PC-3 (cell line): ENCODE measurements around the gene LINGO4. TPM values are rescaled to one million over a fixed set of nuclear protein-coding genes. Genes with fewer than 3 reads are reported as not detected.

Experiments
- ATAC-seq: fragments of 200-7000 bp; cut with Tn5 transposase; 2 replicates; pipeline ENCODE4 v1.9.1; 2020; ENCODE audit warnings: mild to moderate bottlenecking, moderate library complexity
- BruUV-seq: library from RNA; stranded (reverse); fragments of 400-500 nt; replicated peaks from 2 replicates; lab custom pipeline; 2021; lab: Mats Ljungman, UMichigan
- CTCF ChIA-PET: fragments of 300-600 bp; sonication (Branson Sonifier 250); formaldehyde crosslinking; loops from one replicate; lab custom pipeline; 2022; ENCODE audit warnings: antibody characterized with exemption; lab: Charles Lee
- POLR2A ChIA-PET: fragments of 300-600 bp; sonication (Branson Sonifier 250); formaldehyde crosslinking; loops from one replicate; lab custom pipeline; 2022; ENCODE audit warnings: antibody characterized with exemption; ENCODE audit not compliant: unreplicated experiment; lab: Charles Lee
- DNase-seq: peaks from one replicate; pipeline ENCODE4 v3.0.0-alpha.2; 2015
- H2AFZ ChIP-seq: fragments of 300-600 bp; sonication (generic); 2 replicates; pipeline ENCODE4 v1.6.0; 2016; ENCODE audit warnings: antibody characterized with exemption, low read length
- H3F3A ChIP-seq: fragments of 300-600 bp; sonication (generic); one replicate; pipeline ENCODE4 v1.6.0; 2017; ENCODE audit warnings: antibody characterized with exemption, low read length, control low read depth, mild to moderate bottlenecking; ENCODE audit not compliant: unreplicated experiment
- H3K27ac ChIP-seq: fragments of 300-600 bp; sonication (generic); 2 replicates; pipeline ENCODE4 v1.5.1; 2016; ENCODE audit warnings: mild to moderate bottlenecking, low read length
- H3K27me3 ChIP-seq: fragments of 300-600 bp; sonication (generic); 2 replicates; pipeline ENCODE4 v1.6.1; 2016; ENCODE audit warnings: low read length, mixed read lengths
- H3K36me3 ChIP-seq: fragments of 300-600 bp; sonication (generic); 2 replicates; pipeline ENCODE4 v1.6.1; 2016; ENCODE audit warnings: low read depth, mixed run types, low read length, mixed read lengths
- H3K4me1 ChIP-seq: fragments of 300-600 bp; sonication (generic); 2 replicates; pipeline ENCODE4 v1.5.1; 2016; ENCODE audit warnings: low read length; ENCODE audit not compliant: insufficient read depth
- H3K4me2 ChIP-seq: fragments of 300-600 bp; sonication (generic); 2 replicates; pipeline ENCODE4 v1.6.0; 2016; ENCODE audit warnings: low read length
- H3K4me3 ChIP-seq: fragments of 300-600 bp; sonication (generic); 2 replicates; pipeline ENCODE4 v1.5.1; 2016; ENCODE audit warnings: mild to moderate bottlenecking, low read length, mixed read lengths
- H3K79me2 ChIP-seq: fragments of 300-600 bp; sonication (generic); 2 replicates; pipeline ENCODE4 v1.6.1; 2017; ENCODE audit warnings: low read length, mixed read lengths
- H3K9ac ChIP-seq: fragments of 300-600 bp; sonication (generic); 2 replicates; pipeline ENCODE4 v1.6.0; 2016; ENCODE audit warnings: mild to moderate bottlenecking, low read length
- H3K9me2 ChIP-seq: fragments of 300-600 bp; sonication (generic); replicated peaks from 2 replicates; pipeline ENCODE4 v1.6.1; 2016; ENCODE audit warnings: mixed run types, low read length, mixed read lengths
- H3K9me3 ChIP-seq: fragments of 300-600 bp; sonication (generic); 2 replicates; pipeline ENCODE4 v1.6.1; 2016; ENCODE audit warnings: low read length, mixed read lengths
- H4K20me1 ChIP-seq: fragments of 300-600 bp; sonication (generic); 2 replicates; pipeline ENCODE4 v1.6.1; 2016; ENCODE audit warnings: low read length, mixed read lengths
- EZH2 ChIP-seq: fragments of 300-600 bp; sonication (generic); IDR thresholded peaks from one replicate; pipeline ENCODE4 v1.6.1; 2017; ENCODE audit warnings: antibody characterized with exemption, mild to moderate bottlenecking, low read length; ENCODE audit not compliant: unreplicated experiment
- EZH2phosphoT487 ChIP-seq: fragments of 300-600 bp; sonication (generic); IDR thresholded peaks from 2 replicates; pipeline ENCODE4 v1.6.1; 2018; ENCODE audit warnings: mild to moderate bottlenecking, antibody characterized with exemption, low read length, borderline replicate concordance
- intact Hi-C: fragments of 100-400 bp; cut with micrococcal nuclease; formaldehyde crosslinking; loops from 2 replicates; pipeline ENCODE4 v1.9.0; 2023
- total RNA-seq: library from RNA; depleted of rRNA; stranded (reverse); fragments of >200 nt; gene quantifications from 2 replicates; pipeline ENCODE4 v1.2.3, GENCODE V29; 2014
- TF ChIP-seq, protein P1 (sequence below): fragments of 300-600 bp; sonication (generic); conservative IDR thresholded peaks from 2 replicates; pipeline ENCODE4 v1.5.1; 2017; ENCODE audit warnings: antibody characterized with exemption, low read depth, mild to moderate bottlenecking, low read length

LINGO4 gene
- total RNA-seq, 1 experiment from 2014 or later, result not detected

DNA sequence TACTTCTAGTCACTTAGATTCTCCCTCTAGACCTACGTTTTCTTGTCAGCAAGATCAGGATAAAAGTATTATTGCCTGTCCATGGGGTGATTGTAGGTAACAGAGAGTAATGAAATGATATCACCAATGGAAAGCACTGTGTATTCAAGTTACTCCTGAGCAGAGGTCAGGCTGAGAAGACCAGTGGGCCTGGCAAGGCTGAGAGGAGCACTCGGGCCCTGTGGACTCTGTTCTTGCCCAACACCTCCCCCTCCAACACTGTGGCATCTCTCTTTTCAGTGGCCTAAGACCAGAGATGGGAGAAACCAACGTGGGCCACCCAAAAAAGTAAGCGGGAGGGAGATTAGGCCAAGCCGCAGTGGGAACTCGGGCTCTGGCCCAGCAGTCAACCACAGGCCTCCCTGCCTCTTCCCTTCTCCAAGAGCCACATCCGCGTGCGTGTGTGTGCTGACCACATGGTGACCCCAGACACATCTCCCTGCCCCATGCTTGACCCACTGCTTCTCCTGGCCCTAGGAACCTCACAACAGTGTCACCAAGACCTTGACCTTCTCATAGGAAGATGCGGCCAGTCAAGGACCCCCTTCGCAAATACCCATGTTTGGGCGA, 14.1 kb upstream of the LINGO4 start:
- intact Hi-C loops, result no loop called here
- POLR2A ChIA-PET, result no interaction called here
- Histone ChIP-seq H3K27ac (no peak overlapping the region), H3K36me3 (no peaks in the 10 kb centered on the region), H3K9ac (no peak overlapping the region), H3K79me2 (no peaks in the 10 kb centered on the region), H3K4me1 (peaks cover 7% of the 10 kb centered on the region; the same call in 1 of the 2 replicates), H3K27me3 (no peaks in the 10 kb centered on the region), H3K9me2 (no peaks in the 10 kb centered on the region), H2AFZ (no peak overlapping the region), H4K20me1 (no peaks in the 10 kb centered on the region), H3K4me3 (no peak overlapping the region), H3K4me2 (no peak overlapping the region), H3F3A (no peaks in the 10 kb centered on the region), H3K9me3 (no peaks in the 10 kb centered on the region)
- TF ChIP-seq EZH2phosphoT487, result no peak
- TF ChIP-seq, protein P1, sequence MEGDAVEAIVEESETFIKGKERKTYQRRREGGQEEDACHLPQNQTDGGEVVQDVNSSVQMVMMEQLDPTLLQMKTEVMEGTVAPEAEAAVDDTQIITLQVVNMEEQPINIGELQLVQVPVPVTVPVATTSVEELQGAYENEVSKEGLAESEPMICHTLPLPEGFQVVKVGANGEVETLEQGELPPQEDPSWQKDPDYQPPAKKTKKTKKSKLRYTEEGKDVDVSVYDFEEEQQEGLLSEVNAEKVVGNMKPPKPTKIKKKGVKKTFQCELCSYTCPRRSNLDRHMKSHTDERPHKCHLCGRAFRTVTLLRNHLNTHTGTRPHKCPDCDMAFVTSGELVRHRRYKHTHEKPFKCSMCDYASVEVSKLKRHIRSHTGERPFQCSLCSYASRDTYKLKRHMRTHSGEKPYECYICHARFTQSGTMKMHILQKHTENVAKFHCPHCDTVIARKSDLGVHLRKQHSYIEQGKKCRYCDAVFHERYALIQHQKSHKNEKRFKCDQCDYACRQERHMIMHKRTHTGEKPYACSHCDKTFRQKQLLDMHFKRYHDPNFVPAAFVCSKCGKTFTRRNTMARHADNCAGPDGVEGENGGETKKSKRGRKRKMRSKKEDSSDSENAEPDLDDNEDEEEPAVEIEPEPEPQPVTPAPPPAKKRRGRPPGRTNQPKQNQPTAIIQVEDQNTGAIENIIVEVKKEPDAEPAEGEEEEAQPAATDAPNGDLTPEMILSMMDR, result no peak
- no peak for TF ChIP-seq EZH2
- ATAC-seq, result no peak
- CTCF ChIA-PET, result no interaction called here
- no TSS peak for BruUV-seq
- DNase-seq, result no peak

DNA sequence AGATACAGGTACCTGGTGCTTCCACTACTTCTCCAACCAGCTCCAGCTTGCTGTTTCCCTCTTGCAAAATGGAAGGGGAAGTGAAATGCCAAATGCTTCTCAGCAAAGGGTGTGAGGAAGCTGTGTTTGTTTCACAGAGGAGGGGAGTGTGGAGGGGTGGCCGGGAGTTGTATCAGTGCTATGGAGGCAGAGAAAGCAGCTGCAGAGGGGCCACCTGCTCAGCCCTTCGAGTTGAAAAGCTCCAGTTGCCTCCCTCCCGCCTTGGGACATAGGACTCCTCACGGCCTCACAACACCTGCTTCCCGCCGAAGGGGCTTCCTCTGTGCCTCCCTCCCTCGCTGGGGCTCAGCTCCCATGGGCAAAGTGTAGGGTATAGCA, 12.1 kb upstream of the LINGO4 start:
- Histone ChIP-seq H3K36me3 (no peaks in the 10 kb centered on the region), H3K4me1 (peaks cover 7% of the 10 kb centered on the region; the same call in 1 of the 2 replicates), H3K27me3 (no peaks in the 10 kb centered on the region), H3K4me2 (no peak overlapping the region), H3K9me2 (no peaks in the 10 kb centered on the region), H3K27ac (no peak overlapping the region), H3F3A (no peaks in the 10 kb centered on the region), H3K4me3 (no peak overlapping the region), H4K20me1 (no peaks in the 10 kb centered on the region), H3K9ac (no peak overlapping the region), H3K79me2 (no peaks in the 10 kb centered on the region), H3K9me3 (no peaks in the 10 kb centered on the region), H2AFZ (no peak overlapping the region)
- no peak for TF ChIP-seq EZH2
- TF ChIP-seq, protein P1, result no peak
- TF ChIP-seq EZH2phosphoT487, result no peak
- CTCF ChIA-PET, result no interaction called here
- intact Hi-C loops, result no loop called here
- POLR2A ChIA-PET, result no interaction called here
- no peak for DNase-seq
- BruUV-seq, result no TSS peak
- no peak for ATAC-seq
